ENCODE measurements around the gene CDADC1.
"Not testable (repeated sequence)": the region's sequence is repeated elsewhere in the genome, so short reads cannot be mapped to it uniquely, and the experiment has no call there.

Gene CDADC1

DNA sequence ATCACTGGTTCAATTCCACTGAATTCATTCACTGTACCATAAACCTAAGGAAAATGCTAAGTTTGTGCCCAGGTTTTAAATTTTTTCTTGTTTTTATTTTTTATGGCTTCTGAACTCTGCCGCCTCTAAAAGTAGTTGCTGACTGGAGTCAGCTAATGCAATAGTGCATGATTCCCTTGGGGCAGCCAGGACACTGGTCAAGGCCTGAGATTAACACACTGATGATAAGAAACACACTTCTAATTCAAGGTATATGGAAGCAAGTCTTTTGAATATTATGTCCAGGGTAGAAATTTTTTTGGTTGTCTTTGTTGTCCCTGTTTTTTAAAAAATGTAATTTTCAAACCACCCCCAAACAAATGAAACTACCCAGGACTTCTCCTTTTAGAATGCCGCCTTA, 72.2 kb downstream of the CDADC1 start:
- H3K9me3 ChIP-seq (ENCODE audit: control insufficient read depth, low read length) = no peaks in the 10 kb centered on the region

DNA sequence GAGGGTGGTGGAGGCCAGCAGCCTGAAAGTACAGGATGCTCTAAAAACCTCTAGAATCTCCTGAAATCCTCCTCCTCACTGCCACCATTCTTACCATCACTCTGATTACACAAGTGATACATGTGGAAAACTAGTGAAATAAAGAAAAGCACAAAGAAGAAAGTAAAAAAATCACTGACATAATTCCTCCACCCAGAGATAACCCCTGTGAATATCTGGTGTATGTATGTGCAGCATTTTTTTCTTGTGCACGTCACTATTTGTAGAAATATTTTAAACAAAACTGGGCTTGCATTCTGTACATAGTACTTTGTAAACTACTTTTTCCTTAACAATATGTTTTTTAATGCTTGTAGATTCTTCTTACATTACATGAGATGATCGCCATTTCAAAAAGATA, 73.2 kb downstream of the CDADC1 start:
- TF ChIP-seq, protein P1, sequence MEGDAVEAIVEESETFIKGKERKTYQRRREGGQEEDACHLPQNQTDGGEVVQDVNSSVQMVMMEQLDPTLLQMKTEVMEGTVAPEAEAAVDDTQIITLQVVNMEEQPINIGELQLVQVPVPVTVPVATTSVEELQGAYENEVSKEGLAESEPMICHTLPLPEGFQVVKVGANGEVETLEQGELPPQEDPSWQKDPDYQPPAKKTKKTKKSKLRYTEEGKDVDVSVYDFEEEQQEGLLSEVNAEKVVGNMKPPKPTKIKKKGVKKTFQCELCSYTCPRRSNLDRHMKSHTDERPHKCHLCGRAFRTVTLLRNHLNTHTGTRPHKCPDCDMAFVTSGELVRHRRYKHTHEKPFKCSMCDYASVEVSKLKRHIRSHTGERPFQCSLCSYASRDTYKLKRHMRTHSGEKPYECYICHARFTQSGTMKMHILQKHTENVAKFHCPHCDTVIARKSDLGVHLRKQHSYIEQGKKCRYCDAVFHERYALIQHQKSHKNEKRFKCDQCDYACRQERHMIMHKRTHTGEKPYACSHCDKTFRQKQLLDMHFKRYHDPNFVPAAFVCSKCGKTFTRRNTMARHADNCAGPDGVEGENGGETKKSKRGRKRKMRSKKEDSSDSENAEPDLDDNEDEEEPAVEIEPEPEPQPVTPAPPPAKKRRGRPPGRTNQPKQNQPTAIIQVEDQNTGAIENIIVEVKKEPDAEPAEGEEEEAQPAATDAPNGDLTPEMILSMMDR (IDR thresholded peaks at IDR 0.05) = no peak

More for the DNA sequence above, 72.2 kb downstream of the CDADC1 start:
- H3K4me3 ChIP-seq (ENCODE audit: low read depth, low read length) = no peak overlapping the region
- no peak overlapping the region for H3K9ac ChIP-seq
- H3K27me3 ChIP-seq (ENCODE audit: control insufficient read depth, insufficient read depth, low read length) = no peaks in the 10 kb centered on the region
- H3K27ac ChIP-seq = no peak overlapping the region
- no peaks in the 10 kb centered on the region for H3K4me1 ChIP-seq
- H3K36me3 ChIP-seq (ENCODE audit: control insufficient read depth, insufficient read depth, low read length) = no peaks in the 10 kb centered on the region
- H3K4me2 ChIP-seq (ENCODE audit: low read length) = no peak overlapping the region
- H3K79me2 ChIP-seq = no peaks in the 10 kb centered on the region
- no peak overlapping the region for H2AFZ ChIP-seq
- TF ChIP-seq, protein P1 (IDR thresholded peaks at IDR 0.05) = no peak

DNA sequence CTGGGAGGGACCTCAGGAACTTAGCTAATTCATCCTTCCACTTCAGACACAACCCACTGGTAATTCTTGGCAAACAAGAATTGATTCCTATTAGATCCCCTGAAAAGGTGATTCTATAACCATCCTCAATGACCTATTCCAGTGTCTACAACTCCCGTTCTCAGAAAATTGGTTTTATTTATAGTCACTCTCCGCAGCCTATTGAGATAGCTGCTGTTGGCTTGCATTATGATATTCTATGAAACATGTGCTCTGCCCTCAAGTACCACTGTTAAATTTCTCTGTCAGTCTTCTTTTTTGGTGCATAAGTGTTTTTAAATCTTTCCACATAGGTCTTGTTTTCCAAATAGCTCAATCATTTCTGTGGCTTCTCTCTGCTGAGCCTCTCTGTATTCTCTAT, 75.0 kb downstream of the CDADC1 start:
- no peaks in the 10 kb centered on the region for H3K79me2 ChIP-seq
- no peaks in the 10 kb centered on the region for H3K27me3 ChIP-seq (ENCODE audit: control insufficient read depth, insufficient read depth, low read length)
- H3K4me2 ChIP-seq (ENCODE audit: low read length) = no peak overlapping the region
- no peaks in the 10 kb centered on the region for H3K36me3 ChIP-seq (ENCODE audit: control insufficient read depth, insufficient read depth, low read length)
- H3K27ac ChIP-seq = no peak overlapping the region
- no peak overlapping the region for H3K4me3 ChIP-seq (ENCODE audit: low read depth, low read length)
- H3K4me1 ChIP-seq = no peaks in the 10 kb centered on the region
- TF ChIP-seq, protein P1 (IDR thresholded peaks at IDR 0.05) = no peak
- no peak overlapping the region for H2AFZ ChIP-seq
- no peak overlapping the region for H3K9ac ChIP-seq
- no peaks in the 10 kb centered on the region for H3K9me3 ChIP-seq (ENCODE audit: control insufficient read depth, low read length)

More for the DNA sequence above, 73.2 kb downstream of the CDADC1 start:
- no peaks in the 10 kb centered on the region for H3K4me1 ChIP-seq
- H3K27ac ChIP-seq = no peak overlapping the region
- no peak overlapping the region for H3K4me3 ChIP-seq (ENCODE audit: low read depth, low read length)
- no peaks in the 10 kb centered on the region for H3K27me3 ChIP-seq (ENCODE audit: control insufficient read depth, insufficient read depth, low read length)
- no peaks in the 10 kb centered on the region for H3K36me3 ChIP-seq (ENCODE audit: control insufficient read depth, insufficient read depth, low read length)
- no peaks in the 10 kb centered on the region for H3K9me3 ChIP-seq (ENCODE audit: control insufficient read depth, low read length)
- no peaks in the 10 kb centered on the region for H3K79me2 ChIP-seq
- H3K4me2 ChIP-seq (ENCODE audit: low read length) = no peak overlapping the region
- no peak overlapping the region for H2AFZ ChIP-seq
- H3K9ac ChIP-seq = no peak overlapping the region

DNA sequence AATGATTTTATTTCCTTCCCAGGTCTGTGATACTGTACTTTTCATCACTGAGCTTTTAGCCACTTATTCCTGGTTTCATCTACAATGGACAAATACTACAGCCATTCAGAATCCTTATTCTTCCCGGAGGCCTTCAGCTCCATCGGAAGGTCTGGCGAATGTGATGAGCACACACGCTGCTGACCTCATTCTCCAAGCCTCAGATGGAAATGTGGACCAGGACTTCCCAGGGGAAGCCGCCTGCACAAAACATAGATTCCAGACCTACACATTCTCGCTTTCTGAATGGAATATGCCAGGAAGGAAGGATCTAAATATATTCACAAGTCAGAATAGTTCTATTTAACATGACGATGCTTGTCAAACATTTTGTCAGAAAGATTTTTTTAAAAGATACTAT, 75.6 kb downstream of the CDADC1 start:
- H3K4me1 ChIP-seq = no peaks in the 10 kb centered on the region
- no peak overlapping the region for H3K27ac ChIP-seq
- no peak overlapping the region for H2AFZ ChIP-seq
- TF ChIP-seq, protein P1 (IDR thresholded peaks at IDR 0.05) = no peak
- no peaks in the 10 kb centered on the region for H3K27me3 ChIP-seq (ENCODE audit: control insufficient read depth, insufficient read depth, low read length)
- H3K36me3 ChIP-seq (ENCODE audit: control insufficient read depth, insufficient read depth, low read length) = no peaks in the 10 kb centered on the region
- H3K9me3 ChIP-seq (ENCODE audit: control insufficient read depth, low read length) = no peaks in the 10 kb centered on the region
- H3K4me2 ChIP-seq (ENCODE audit: low read length) = no peak overlapping the region
- H3K4me3 ChIP-seq (ENCODE audit: low read depth, low read length) = no peak overlapping the region
- no peaks in the 10 kb centered on the region for H3K79me2 ChIP-seq
- no peak overlapping the region for H3K9ac ChIP-seq

DNA sequence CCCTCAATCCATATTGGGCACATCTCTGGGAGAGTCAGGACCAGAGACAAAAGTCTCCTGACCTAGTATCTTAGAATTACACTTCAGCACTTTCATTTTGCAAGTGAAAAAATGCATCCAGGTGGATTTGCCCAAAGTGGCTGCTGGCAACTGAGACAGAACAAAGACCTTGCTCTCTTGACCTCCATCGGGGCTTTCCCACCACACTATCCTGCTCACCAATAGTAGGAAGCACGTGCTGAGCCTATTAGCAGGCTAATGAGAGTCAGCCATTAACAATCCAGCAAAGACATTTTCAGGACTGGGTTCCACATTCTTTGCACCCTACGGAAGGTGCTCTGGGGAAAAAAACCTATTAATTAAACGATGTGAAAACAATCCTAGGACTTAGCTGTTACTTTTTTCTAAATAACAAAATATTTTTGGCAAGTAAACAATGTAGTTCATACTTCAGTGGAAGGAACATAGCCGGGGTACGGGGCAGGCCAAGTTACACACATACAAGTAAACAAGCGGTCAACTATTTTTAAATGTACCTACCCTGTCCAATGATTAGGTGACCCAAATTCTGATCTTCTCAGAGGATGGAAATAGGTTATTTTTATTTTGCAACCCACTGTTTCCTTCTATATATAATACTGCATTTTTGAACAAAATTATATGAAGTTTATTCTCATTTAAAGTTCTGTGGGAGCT, 78.6 kb downstream of the CDADC1 start:
- no peaks in the 10 kb centered on the region for H3K79me2 ChIP-seq
- H3K36me3 ChIP-seq (ENCODE audit: control insufficient read depth, insufficient read depth, low read length) = no peaks in the 10 kb centered on the region
- no peaks in the 10 kb centered on the region for H3K9me3 ChIP-seq (ENCODE audit: control insufficient read depth, low read length)
- H3K27me3 ChIP-seq (ENCODE audit: control insufficient read depth, insufficient read depth, low read length) = no peaks in the 10 kb centered on the region
- no peaks in the 10 kb centered on the region for H3K4me1 ChIP-seq
- H3K27ac ChIP-seq = no peak overlapping the region
- no peak overlapping the region for H3K9ac ChIP-seq
- H2AFZ ChIP-seq = no peak overlapping the region
- TF ChIP-seq, protein P1 (IDR thresholded peaks at IDR 0.05) = no peak
- no peak overlapping the region for H3K4me2 ChIP-seq (ENCODE audit: low read length)
- no peak overlapping the region for H3K4me3 ChIP-seq (ENCODE audit: low read depth, low read length)

DNA sequence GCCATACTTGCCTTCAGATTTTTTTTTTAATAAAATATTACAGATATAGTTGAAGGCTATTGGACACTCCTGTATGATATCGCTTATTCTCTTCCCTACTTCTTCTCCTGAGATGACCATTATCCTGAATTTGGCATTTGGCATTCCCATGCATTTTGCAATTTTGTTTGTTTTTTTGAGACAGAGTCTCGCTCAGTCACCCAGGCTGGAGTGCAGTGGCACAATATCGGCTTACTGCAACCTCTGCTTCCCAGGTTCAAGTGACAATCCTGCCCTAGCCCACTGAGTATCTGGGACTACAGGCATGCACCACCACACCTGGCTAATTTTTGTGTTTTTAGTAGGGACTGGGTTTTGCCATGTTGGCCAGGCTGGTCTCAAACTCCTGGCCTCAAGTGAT, 79.4 kb downstream of the CDADC1 start:
- not testable (repeated sequence) for H3K4me1 ChIP-seq; H3K36me3 ChIP-seq (ENCODE audit: control insufficient read depth, insufficient read depth, low read length); H3K79me2 ChIP-seq; H3K27me3 ChIP-seq (ENCODE audit: control insufficient read depth, insufficient read depth, low read length); H3K9ac ChIP-seq; H3K9me3 ChIP-seq (ENCODE audit: control insufficient read depth, low read length); H3K27ac ChIP-seq; H3K4me2 ChIP-seq (ENCODE audit: low read length); H2AFZ ChIP-seq; H3K4me3 ChIP-seq (ENCODE audit: low read depth, low read length)

All from parathyroid adenoma (tissue), 2 donors.